ENCODE data around the gene NFATC2.
A peak's percentile ranks its signal among the peaks of the same experiment; 100 is the strongest.

Gene NFATC2

GRCh38 chr20:51495291-51495690, 47.2 kb downstream of the NFATC2 start:
- no peak for DNase-seq (ENCODE audit: low read depth, low spot score)
- no peak overlapping the region for H3K4me3 ChIP-seq (ENCODE audit: low read depth, low read length)
- in situ Hi-C loops (cut with HindIII; ENCODE audit: low sequenced_read_pairs): no loop called here
- no peak for TF ChIP-seq CTCF (IDR thresholded peaks at IDR 0.05; ENCODE audit: low read depth, low read length)

DNA sequence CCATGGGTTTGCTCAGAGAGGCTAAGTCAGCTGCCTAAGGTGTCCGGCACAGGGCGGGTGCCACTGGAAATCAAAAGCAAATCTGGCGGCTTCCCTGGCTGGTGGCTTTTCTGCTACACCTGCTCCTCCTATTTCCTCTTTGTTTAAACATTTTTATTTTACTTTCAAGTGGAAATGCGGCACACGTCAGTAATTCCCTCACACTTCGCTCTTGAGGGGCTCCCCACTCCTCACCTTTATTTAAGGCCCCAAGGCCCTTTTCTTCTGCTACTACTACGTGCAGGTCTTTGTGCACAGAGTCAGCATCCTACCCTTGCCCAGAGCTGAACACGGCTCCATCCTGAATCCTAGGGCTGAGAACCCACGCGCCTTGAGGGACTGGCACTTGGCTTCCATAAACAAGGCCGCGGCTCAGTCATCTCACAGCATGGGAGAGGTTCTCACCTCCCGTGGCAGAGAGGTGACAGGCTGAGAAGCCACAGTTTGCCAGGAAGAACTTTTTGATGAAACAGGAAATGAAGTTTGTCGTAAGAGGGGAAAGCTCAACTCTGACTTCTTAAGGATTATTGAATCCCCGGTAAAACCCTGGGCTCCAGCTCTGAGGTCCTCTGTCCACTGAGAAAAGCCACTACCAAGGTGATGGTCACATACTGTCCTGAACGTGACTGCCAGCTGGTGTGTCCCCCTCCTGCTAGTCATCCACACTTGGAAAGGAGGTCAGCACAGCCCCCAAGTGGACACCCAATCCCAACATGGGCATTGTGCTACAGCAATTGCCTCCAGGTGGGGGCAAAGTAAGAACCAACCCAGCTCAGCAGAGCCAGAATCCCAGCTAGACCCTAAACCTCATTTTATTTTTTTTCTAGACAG, 48.0 kb downstream of the NFATC2 start:
- no peak for TF ChIP-seq CTCF (IDR thresholded peaks at IDR 0.05; ENCODE audit: low read depth, low read length)
- DNase-seq (ENCODE audit: low read depth, low spot score): no peak
- H3K4me3 ChIP-seq (ENCODE audit: low read depth, low read length): no peak overlapping the region
- in situ Hi-C loops (cut with HindIII; ENCODE audit: low sequenced_read_pairs): no loop called here

- no peak overlapping the region for H3K4me3 ChIP-seq (ENCODE audit: low read depth, low read length)
- no peak for TF ChIP-seq CTCF (IDR thresholded peaks at IDR 0.05; ENCODE audit: low read depth, low read length)
- in situ Hi-C loops (cut with HindIII; ENCODE audit: low sequenced_read_pairs): no loop called here
- no peak for DNase-seq (ENCODE audit: low read depth, low spot score)
These were observed 49.1 kb downstream of the NFATC2 start for GRCh38 chr20:51493346-51493791.

DNA sequence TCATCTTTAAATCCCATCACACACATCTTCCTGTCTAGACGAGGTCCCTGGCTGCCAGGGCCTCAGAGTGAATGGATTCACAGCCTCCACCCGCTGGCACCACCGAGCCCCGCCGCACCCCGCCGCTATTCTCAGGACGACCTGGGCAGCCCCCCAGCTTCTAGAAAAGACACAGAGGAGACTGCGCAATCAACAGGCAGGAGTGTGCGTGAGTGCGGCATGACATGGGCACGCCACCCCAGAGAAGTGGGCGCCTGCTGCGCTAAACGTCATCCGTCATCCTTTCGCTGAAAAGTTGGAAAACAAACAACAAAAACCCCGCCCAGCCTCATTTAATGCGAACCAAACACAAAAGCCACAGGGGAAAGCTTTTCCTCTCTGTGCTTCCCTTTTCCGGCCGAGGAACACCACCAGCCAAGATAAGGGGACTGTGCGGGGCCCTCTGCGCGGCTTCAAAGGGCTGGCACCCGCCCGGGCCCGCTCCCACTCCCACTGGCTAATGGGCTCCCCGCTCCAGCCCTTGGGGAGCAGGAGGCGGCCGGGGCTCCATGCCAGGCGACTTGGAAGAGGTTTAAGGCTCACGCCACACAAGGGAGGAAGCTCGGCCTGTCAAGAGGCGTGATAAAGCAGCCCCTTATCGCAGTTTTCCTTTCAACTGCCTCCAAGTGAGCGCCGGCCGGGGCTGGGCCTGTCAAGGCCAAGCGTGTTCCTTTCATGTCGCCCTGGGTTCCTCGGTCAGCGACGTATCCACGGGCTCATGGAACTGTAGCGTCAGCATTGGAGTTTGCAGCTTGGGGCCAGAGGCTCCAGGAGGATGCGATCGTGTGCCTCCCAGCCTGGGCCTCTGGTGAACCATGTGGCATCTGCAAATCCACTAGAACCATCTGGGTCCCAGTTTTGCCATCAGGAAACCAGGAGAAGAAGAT, 50.1 kb downstream of the NFATC2 start:
- TF ChIP-seq CTCF (IDR thresholded peaks at IDR 0.05; ENCODE audit: low read depth, low read length): no peak
- H3K4me3 ChIP-seq (ENCODE audit: low read depth, low read length): no peak overlapping the region
- in situ Hi-C loops (cut with HindIII; ENCODE audit: low sequenced_read_pairs): no loop called here
- DNase-seq (ENCODE audit: low read depth, low spot score): peak; percentile 37

DNA sequence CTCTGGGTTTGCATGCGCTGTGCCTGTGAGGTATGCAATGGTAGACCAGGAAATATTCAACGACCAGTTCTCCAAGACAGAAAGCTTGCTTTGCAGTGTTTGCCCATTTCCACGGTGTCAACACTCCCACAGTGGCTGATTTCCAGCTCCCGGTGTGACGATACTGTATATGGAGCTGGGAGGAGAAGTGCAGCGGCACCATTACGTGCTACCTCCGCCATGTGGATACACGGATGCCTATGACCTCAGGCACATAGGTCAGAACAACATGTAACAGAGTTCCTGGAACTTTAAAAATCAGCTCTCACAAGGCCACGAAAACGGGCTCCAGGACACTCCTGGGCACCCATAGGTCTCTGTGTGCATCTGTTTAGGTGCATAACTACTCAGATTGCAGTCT, 51.1 kb downstream of the NFATC2 start:
- in situ Hi-C loops (cut with HindIII; ENCODE audit: low sequenced_read_pairs): no loop called here
- no peak for TF ChIP-seq CTCF (IDR thresholded peaks at IDR 0.05; ENCODE audit: low read depth, low read length)
- no peak overlapping the region for H3K4me3 ChIP-seq (ENCODE audit: low read depth, low read length)
- no peak for DNase-seq (ENCODE audit: low read depth, low spot score)

- TF ChIP-seq CTCF (IDR thresholded peaks at IDR 0.05; ENCODE audit: low read depth, low read length): no peak
- H3K4me3 ChIP-seq (ENCODE audit: low read depth, low read length): no peak overlapping the region
- in situ Hi-C loops (cut with HindIII; ENCODE audit: low sequenced_read_pairs): no loop called here
- DNase-seq (ENCODE audit: low read depth, low spot score): no peak
These were observed 51.9 kb downstream of the NFATC2 start for GRCh38 chr20:51490635-51491034.
